GM18909 (cell line): ENCODE measurements around the gene TUBB8.
"Not testable (repeated sequence)": the region's sequence is repeated elsewhere in the genome, so short reads cannot be mapped to it uniquely, and the experiment has no call there.

Source experiments
- ATAC-seq: cut with Tn5 transposase; IDR thresholded peaks from one replicate; pipeline ENCODE4 v1.9.1; 2021; ENCODE audit warnings: mild to moderate bottlenecking; ENCODE audit not compliant: unreplicated experiment, poor library complexity

TUBB8 gene

DNA sequence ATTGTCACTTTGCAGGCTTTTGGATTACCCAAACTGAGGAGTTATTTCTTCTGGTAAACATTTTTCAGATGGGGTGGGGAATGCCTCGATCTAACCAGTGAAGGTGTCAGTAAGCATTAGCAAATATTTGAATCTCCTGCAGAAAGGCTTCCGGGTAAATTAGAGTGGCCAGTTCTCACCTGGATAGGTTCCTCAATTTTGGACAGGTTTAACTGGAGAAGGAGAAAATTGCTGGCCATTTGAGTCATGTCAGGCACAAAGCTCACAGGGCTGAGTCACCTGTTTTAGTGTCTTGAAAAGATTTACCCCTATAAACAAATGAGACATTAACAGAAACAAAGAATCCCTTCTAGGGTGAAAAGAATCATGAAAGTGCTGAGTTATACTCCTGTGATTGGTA, 830 bp upstream of the TUBB8 start:
- ATAC-seq = not testable (repeated sequence)

DNA sequence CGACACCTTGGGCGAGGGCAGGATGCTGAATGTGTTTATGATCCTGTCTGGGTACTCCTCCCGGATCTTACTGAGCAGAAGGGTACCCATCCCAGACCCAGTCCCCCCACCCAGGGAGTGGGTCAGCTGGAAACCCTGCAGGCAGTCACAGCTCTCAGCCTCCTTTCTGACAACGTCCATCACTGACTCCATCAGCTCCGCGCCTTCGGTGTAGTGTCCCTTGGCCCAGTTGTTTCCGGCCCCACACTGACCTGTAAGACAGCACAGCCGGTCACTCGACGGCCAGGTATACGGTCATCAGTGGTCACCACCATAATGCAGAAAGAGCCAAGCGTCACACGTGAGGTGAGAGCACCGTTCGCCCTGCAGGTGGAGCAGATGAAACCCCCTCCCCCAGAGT, 1.2 kb downstream of the TUBB8 start:
- not testable (repeated sequence) for ATAC-seq

DNA sequence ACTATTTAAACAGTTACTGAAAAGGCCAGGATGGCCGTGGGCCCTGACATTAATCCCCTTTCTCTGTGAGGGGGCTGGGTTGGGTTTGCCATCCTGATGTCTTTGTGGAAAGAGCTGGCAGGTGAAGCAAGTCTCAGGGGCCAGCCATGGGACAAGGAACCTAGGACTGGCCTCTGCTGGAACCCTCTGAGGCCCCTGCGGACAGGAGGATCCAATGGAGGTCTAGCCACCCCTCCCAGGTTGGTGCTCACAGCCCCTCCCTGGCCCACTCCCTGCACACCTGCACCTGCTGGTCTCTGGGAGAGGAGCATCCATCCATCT, 35.8 kb downstream of the TUBB8 start:
- ATAC-seq = not testable (repeated sequence)

DNA sequence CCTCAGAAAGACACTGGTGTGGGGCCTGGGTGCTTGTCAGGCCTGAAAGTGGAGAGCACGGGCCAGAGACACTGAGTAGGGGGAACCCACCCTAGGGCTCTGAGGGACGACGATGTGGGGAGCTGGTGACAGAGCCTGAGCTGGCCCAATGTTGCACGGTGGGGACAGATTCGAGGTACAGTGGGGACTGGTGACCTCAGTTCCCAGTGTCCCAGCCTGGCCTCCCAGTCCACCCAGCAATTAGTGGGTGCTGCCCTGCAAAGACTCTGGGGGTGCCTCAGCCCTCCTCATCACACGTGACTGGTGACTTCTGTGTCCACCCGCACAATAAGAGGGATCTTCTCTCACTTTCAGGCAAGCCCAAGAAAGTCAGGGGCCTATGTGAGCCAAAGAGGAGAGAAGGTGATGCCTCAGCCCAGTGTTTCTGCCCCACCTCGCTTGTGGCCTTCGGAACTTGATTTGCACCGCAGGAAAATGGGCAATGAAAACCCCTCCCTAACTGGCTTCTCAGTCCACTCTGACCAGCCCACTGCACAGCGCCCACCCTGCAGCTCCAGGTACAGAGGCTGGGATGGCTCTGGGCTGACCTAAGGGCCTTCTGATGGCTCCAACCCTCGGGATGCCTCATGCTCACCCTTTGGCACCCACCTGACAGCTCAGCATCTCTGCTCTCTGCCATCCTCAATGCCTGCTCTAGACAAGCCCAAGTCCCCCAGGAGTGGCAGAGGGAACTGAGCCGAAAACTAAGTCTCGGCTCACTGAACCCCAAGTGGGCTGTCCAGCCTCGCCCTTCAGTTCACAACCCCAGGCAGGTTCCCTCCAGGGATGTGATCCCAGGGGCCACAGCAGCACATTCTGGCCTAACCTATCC, 36.4 kb downstream of the TUBB8 start:
- not testable (repeated sequence) for ATAC-seq

DNA sequence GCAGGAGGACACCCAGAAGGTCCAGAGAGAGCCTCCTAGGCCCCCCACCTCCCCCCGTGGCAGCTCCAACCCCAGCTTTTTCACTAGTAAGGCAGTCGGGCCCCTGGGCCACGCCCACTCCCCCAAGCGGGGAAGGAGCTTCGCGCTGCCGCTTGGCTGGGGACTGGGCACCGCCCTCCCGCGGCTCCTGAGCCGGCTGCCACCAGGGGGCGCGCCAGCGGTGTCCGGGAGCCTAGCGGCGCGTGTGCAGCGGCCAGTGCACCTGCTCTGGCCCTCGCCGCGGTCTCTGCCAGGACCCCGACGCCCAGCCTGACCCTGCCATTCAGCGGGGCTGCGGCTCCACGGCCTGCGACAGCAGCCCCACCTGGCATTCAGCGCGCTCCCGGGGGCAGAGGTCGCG, 37.8 kb downstream of the TUBB8 start:
- ATAC-seq = not testable (repeated sequence)

DNA sequence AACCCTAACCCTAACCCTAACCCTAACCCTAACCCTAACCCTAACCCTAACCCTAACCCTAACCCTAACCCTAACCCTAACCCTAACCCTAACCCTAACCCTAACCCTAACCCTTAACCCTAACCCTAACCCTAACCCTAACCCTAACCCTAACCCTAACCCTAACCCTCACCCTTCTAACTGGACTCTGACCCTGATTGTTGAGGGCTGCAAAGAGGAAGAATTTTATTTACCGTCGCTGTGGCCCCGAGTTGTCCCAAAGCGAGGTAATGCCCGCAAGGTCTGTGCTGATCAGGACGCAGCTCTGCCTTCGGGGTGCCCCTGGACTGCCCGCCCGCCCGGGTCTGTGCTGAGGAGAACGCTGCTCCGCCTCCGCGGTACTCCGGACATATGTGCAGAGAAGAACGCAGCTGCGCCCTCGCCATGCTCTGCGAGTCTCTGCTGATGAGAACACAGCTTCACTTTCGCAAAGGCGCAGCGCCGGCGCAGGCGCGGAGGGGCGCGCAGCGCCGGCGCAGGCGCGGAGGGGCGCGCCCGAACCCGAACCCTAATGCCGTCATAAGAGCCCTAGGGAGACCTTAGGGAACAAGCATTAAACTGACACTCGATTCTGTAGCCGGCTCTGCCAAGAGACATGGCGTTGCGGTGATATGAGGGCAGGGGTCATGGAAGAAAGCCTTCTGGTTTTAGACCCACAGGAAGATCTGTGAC, 38.7 kb downstream of the TUBB8 start:
- not testable (repeated sequence) for ATAC-seq
